Body of pancreas (tissue), 4 donors: ENCODE results near the gene PLA2R1.
A peak's percentile ranks its signal among the peaks of the same experiment; 100 is the strongest.

Source experiments
- POLR2A ChIP-seq, 3 donors: fragments of 450-650 bp; IDR thresholded peaks; one replicate each; pipeline ENCODE4 v1.6.1; 2016; ENCODE audit warnings: antibody characterized with exemption in 3 of 3, mild to moderate bottlenecking in 2 of 3
- TF ChIP-seq, protein P1 (sequence below), 7 experiments: fragments of 450-650 bp in 4 of 7; fragments of 200-600 bp in 3 of 7; sonication (generic) in 3 of 7; IDR thresholded peaks; one replicate each; pipeline ENCODE4 v1.5.1; 2016 to 2019; ENCODE audit warnings: antibody characterized with exemption in 7 of 7

DNA sequence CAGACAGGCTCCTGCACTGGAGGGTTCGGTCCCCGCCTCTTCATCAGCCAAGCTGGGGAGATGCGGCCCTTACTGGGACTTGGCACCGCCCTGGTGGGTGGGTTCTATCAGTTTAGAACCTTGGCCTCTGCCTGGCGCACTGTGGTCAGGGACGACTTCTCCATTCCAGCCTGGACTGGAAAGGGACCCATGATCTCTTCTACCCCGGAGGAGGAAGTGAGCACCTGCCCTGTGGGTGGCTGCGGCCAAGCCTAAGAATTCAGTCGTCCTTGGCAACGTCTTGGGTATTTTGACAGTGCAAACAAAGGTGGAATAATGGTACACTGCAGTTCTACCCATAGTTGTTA lies 157.5 kb downstream of the PLA2R1 start:
- TF ChIP-seq, protein P1, sequence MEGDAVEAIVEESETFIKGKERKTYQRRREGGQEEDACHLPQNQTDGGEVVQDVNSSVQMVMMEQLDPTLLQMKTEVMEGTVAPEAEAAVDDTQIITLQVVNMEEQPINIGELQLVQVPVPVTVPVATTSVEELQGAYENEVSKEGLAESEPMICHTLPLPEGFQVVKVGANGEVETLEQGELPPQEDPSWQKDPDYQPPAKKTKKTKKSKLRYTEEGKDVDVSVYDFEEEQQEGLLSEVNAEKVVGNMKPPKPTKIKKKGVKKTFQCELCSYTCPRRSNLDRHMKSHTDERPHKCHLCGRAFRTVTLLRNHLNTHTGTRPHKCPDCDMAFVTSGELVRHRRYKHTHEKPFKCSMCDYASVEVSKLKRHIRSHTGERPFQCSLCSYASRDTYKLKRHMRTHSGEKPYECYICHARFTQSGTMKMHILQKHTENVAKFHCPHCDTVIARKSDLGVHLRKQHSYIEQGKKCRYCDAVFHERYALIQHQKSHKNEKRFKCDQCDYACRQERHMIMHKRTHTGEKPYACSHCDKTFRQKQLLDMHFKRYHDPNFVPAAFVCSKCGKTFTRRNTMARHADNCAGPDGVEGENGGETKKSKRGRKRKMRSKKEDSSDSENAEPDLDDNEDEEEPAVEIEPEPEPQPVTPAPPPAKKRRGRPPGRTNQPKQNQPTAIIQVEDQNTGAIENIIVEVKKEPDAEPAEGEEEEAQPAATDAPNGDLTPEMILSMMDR (IDR thresholded peaks at IDR 0.05), result no peak
- peak in 2 of 3 donors; percentile 25 to 62 for TF ChIP-seq POLR2A (IDR thresholded peaks at IDR 0.05)
